ENCODE measurements around the gene DNAI2.

Gene DNAI2

GRCh38 chr17:74274060-74274708 lies at the start of gene DNAI2:
TSS of gene DNAI2 (plus strand) at chr17:74274234. CDS start at chr17:74281818, 7,584 bp downstream.
- FAIRE-seq, result no peak

- FAIRE-seq, result no peak
Measured at GRCh38 chr17:74224959-74225725, 48.9 kb upstream of the DNAI2 start.

- no peak for FAIRE-seq
Measured at GRCh38 chr17:74226252-74226651, 47.8 kb upstream of the DNAI2 start.

- FAIRE-seq, result no peak
Measured at GRCh38 chr17:74227271-74228080, 46.6 kb upstream of the DNAI2 start.

- FAIRE-seq, result no peak
Measured at GRCh38 chr17:74228306-74228978, 45.6 kb upstream of the DNAI2 start.

- FAIRE-seq, result no peak
Measured at GRCh38 chr17:74230896-74231295, 43.1 kb upstream of the DNAI2 start.

- no peak for FAIRE-seq
Measured at GRCh38 chr17:74231928-74232907, 41.8 kb upstream of the DNAI2 start.

GRCh38 chr17:74233937-74234336 lies 40.1 kb upstream of the DNAI2 start:
- no peak for FAIRE-seq

- no peak for FAIRE-seq
Measured at GRCh38 chr17:74234486-74234885, 39.5 kb upstream of the DNAI2 start.

- FAIRE-seq, result no peak
Measured at GRCh38 chr17:74235040-74235581, 38.9 kb upstream of the DNAI2 start.

GRCh38 chr17:74235911-74236371 lies 38.1 kb upstream of the DNAI2 start:
- no peak for FAIRE-seq

- no peak for FAIRE-seq
Measured at GRCh38 chr17:74237321-74237720, 36.7 kb upstream of the DNAI2 start.

GRCh38 chr17:74239172-74239571 lies 34.9 kb upstream of the DNAI2 start:
- FAIRE-seq, result no peak

GRCh38 chr17:74240618-74241205 lies 33.3 kb upstream of the DNAI2 start:
- no peak for FAIRE-seq

GRCh38 chr17:74241431-74241830 lies 32.6 kb upstream of the DNAI2 start:
- no peak for FAIRE-seq

- no peak for FAIRE-seq
Measured at GRCh38 chr17:74241847-74242246, 32.2 kb upstream of the DNAI2 start.

- FAIRE-seq, result no peak
Measured at GRCh38 chr17:74243013-74243755, 30.9 kb upstream of the DNAI2 start.

- no peak for FAIRE-seq
Measured at GRCh38 chr17:74244128-74244527, 29.9 kb upstream of the DNAI2 start.

- FAIRE-seq, result no peak
Measured at GRCh38 chr17:74244548-74244947, 29.5 kb upstream of the DNAI2 start.
